Measurements from ENCODE around the gene APMAP. TPM values are rescaled to one million over a fixed set of nuclear protein-coding genes. Genes with fewer than 3 reads are reported as not detected.
A peak's percentile ranks its signal among the peaks of the same experiment; 100 is the strongest.

The APMAP gene
- total and polyA plus RNA-seq, 9 of the 15 experiments (the other 6 are each of a cell fraction or from before 2014, with no cell fraction given): 6.7 to 18.2 (median 14.4) TPM

DNA sequence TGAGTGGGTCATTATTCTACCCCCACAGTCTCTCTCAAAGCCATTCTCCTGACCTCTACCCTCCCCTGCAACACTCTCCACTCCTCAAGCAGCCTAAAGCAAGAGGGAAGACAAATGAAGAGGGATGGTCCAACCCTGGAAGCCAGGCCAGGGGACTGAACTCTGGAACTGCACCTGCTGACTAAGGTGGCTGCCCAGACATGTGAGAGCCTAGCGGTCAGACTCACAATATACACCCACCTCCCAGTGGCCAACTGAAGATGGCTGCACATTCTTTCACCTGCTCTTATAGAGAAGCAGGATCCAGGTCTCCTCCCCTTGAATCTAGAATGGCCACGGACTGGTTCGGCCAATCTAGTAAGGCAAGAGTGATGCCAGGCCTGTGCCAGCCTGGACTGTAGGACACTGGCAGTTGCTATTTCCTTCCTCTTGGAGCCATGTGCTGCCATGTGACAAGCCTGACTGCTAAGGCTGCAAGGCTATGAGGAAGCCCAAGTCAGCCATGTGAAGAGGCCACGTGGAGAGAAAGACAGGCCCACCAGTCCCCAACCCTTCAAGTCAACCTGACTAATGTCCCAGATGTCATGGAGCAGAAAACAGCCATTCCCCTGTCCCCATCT, 33.5 kb upstream of the APMAP start:
- 3% methylated on average over 4 of the region's 4 CpGs for WGBS (ENCODE audit: insufficient coverage, low coverage, missing lambda C conversion rate)
- in situ Hi-C loops (cut with MboI): no loop called here

More for the DNA sequence above, 33.5 kb upstream of the APMAP start:
- FAIRE-seq: no peak
- intact Hi-C loops (cut with micrococcal nuclease): no loop called here
- Histone ChIP-seq H3K9me1 (ENCODE audit: control insufficient read depth, insufficient read depth, low read length) (no peaks in the 10 kb centered on the region), H3K27ac (ENCODE audit: extremely low read depth, low read depth, low read length) (no peak overlapping the region), H4K20me1 (replicated peaks; ENCODE audit: control insufficient read depth, insufficient read depth, low read length) (no peaks in the 10 kb centered on the region), H3K4me1 (replicated peaks in 1 of 2; ENCODE audit: control insufficient read depth in 2 of 2, insufficient read depth in 2 of 2, low read length in 2 of 2) (no peaks in the 10 kb centered on the region), H2AFZ (ENCODE audit: low read depth, low read length) (no peak overlapping the region), H3K9ac (ENCODE audit: insufficient read depth in 1 of 2, low read depth in 2 of 2, low read length in 2 of 2) (no peak overlapping the region), H3K9me3 (replicated peaks; ENCODE audit: control insufficient read depth, insufficient read depth, low read depth, low read length) (no peaks in the 10 kb centered on the region), H3K79me2 (ENCODE audit: control insufficient read depth, insufficient read depth, low read length) (no peaks in the 10 kb centered on the region), H3K4me3 (no peak overlapping the region), H3K4me2 (ENCODE audit: insufficient read depth, low read length) (no peak overlapping the region), H3K27me3 (ENCODE audit: control insufficient read depth in 2 of 2, insufficient read depth in 2 of 2, low read length in 2 of 2) (peaks cover 0 to 15% of the 10 kb centered on the region in 2 experiments; a peak in 2 of 5 replicates), H3K36me3 (ENCODE audit: control insufficient read depth, insufficient read depth, low read length) (no peaks in the 10 kb centered on the region)
- BruUV-seq (replicated peaks): no TSS peak
- CTCF ChIA-PET (ENCODE audit: low intra/inter-chr PET ratio): no interaction called here
- no peak for ATAC-seq
- no peak for DNase-seq (ENCODE audit: extremely low read depth in 1 of 4, low spot score in 3 of 4)
- no peak for TF ChIP-seq GABPB1 (CRISPR knock-in tag; IDR thresholded peaks at IDR 0.05)
- TF ChIP-seq, protein P1, sequence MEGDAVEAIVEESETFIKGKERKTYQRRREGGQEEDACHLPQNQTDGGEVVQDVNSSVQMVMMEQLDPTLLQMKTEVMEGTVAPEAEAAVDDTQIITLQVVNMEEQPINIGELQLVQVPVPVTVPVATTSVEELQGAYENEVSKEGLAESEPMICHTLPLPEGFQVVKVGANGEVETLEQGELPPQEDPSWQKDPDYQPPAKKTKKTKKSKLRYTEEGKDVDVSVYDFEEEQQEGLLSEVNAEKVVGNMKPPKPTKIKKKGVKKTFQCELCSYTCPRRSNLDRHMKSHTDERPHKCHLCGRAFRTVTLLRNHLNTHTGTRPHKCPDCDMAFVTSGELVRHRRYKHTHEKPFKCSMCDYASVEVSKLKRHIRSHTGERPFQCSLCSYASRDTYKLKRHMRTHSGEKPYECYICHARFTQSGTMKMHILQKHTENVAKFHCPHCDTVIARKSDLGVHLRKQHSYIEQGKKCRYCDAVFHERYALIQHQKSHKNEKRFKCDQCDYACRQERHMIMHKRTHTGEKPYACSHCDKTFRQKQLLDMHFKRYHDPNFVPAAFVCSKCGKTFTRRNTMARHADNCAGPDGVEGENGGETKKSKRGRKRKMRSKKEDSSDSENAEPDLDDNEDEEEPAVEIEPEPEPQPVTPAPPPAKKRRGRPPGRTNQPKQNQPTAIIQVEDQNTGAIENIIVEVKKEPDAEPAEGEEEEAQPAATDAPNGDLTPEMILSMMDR (IDR thresholded peaks at IDR 0.05 in 2 of 3, conservative IDR thresholded peaks at IDR 0.05 in 1 of 3; ENCODE audit: insufficient read depth in 2 of 3, low read depth in 1 of 3, low read length in 3 of 3): 0 out of 6 replicates have a peak, but pooled peaks of 1 of the 3 experiments have one; percentile 4
- POLR2A ChIA-PET: no interaction called here

Measured in K562 (cell line).